Stimulated activated CD4-positive, alpha-beta T cell treated with anti-CD3 and anti-CD28 coated beads, Interleukin-15, amount 100 ng/mL, for 1 hour (primary cell): ENCODE results near the gene NGFR.

Source experiments
- DNase-seq, 2 donors: peaks; one replicate each; pipeline ENCODE4 v3.0.0-alpha.2; 2020; ENCODE audit warnings: low read depth in 1 of 2, low spot score in 1 of 2

The NGFR gene

DNA sequence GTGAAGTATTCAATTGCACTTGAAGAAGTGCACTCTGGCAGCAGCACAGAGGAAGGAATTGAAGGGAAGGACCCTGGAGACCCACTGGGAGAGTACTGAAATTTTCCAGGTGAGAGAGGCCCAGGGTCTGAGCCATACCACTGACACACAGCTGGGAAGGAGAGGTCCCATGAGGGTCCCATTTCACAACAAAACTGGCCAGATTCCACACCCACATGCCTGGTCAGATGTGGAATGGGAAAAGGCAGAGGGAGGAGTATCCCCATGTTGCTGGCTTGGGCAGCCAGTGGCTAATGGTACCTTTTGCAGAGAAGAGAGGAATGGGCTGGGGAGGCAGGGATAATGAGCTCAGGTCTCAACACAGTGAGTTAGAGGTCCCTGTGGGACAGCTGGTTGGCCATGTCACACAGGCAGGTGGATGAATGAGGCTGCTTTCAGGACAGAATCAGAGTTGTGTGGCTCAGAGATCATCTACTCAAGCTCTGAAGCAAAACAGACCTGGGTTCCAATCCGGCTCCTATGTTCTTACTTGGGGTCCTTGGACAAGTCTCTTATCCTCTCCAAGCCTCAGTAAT, 26.2 kb upstream of the NGFR start:
- no peak for DNase-seq

GRCh38 chr17:49469831-49470810, 25.0 kb upstream of the NGFR start:
- DNase-seq = no peak

DNA sequence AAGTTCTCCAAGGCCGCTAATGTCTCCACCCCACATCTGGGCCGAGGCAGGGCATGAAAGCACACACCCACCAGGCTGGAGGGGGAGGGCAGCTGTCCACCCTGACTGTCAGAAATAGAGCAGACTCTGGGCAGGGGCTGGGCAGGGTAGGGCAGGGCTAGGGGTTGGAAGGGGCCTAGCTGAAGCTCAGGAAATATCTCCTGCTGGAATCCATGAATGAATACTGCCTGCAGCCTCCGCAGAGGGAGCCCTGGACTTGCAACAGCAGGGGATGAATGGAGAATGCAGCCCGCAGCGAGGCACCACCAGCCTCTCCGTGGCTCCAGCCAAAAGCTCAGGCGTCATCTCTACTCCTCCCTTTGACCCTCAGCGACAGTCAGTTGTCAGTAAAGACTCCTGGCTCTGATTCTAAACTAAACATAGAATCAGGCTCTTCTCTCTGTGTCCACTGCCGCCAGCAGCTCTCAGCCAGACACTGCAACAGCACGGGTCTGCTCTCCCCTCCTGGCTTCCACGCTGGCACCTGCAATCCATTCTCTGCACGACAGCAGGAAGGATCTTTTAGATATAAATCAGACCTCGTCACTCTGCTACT, 23.9 kb upstream of the NGFR start:
- no peak for DNase-seq

DNA sequence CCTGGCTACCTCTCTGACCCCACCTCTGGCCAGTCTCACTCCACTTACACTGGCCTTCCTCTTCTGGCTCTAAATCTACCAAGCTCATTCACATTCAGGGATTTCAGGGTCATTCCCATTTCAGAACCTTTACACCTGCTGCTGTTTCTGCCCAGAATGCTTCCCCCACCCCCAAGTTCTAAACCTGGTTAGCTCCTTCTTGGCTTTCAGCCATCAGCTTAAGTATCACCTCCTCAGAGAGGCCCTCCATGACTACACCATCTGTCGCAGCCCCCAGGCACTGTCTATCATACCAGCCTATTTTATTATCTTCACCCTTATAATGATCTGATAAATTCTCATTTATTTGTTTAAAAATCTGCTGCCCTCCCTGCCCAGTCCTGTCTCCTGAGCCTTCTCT, 23.3 kb upstream of the NGFR start:
- DNase-seq = no peak

DNA sequence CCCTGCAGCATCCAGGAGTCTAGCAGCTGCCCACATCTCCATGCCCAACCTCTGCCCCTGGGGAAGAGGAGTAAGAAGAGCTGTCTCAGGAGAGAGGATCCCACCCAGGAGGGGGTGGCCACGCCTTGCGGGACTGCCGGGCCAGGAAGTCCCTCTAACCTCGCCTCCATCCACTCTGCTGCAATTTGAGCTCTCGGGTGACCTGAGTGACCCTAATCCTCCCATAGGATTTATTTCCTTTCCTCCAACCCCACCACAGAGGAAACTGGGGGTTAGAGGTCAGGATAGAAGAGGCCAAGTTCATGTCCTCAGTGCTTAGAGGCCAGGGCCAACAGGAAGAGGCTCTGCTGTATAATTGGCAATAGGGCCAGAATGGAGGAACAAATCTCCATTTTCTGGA, 22.6 kb upstream of the NGFR start:
- DNase-seq = no peak

GRCh38 chr17:49473900-49474751, 21.0 kb upstream of the NGFR start:
- DNase-seq = no peak

- DNase-seq = no peak
These were observed 17.4 kb upstream of the NGFR start for GRCh38 chr17:49477709-49478108.

GRCh38 chr17:49480836-49481615, 14.1 kb upstream of the NGFR start:
- DNase-seq = no peak

GRCh38 chr17:49482144-49482817, 12.8 kb upstream of the NGFR start:
- no peak for DNase-seq

DNA sequence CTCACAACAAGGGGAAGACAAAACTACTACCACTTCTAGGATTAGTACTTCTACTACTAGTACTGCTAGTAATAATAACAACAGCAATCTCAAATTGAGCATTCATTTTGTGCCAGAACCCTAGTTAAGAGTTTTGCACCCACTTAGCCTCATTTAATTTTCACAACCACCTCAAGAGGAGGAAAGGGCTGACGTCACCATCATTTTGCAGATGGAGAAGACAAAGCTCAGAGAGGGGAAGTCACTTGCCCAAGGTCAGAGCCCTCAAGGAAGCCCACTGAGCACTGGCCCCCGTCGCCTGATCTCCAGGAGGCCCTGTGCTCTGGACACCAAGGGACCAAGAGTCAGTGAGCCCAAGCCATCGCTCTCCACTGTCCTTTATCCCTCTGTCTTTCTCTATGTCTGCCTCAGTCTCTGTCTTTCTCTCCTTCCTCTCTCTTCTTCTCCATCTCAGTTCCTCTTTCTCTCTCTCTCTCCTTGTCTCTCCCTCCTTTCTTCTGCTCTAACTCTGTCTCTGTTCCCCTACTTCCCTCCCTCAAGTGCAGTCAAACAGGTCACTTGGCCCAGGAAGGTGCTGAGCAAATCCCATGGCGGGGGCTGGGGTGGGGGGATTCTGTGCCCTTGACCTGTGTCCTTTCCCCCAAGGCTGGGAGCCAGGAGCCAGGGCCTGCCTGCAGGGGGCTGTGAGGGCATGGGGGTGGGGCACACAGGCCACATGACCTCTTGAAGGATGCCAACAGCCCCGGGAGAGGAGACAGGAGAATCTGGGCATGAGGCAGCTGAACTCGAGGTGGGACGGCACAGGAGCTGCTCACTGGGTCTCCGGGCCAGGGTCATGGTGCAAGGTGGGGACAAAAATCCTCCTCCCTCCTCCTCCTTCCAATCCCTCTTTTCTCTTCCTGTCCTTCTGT, 11.2 kb upstream of the NGFR start:
- no peak for DNase-seq

- DNase-seq = no peak
These were observed 10.5 kb upstream of the NGFR start for GRCh38 chr17:49484588-49484987.

DNA sequence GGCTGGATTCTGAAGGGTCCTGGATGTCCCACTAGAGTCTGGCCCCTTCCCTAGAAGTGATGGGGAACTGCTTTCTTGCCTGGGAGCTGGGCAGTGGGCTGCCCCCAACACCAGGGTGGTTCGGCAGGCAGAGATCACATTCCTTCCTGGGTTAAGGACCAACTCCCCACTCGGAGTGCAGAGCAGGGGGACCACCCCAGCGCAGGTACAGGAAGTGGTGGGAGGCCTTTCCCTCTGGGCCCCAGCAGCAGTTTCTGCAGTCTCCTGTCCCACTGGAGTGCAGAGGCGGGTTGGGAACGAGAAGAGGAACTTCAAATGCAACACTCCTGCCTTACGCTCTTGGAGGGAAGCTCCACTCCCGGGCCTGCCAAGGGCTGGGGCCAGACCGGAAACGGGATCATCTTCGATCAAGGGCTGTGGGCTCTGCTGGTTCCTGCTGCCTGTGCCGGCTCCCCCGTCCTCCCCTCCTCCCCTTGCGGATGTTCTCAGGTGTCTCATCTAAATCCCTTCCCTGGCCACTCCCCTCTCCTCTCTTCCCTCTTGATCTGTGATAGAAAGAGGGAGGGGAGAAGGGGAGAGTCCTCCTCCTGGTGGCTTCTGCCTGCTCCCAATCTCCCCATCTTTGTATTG, 9.0 kb upstream of the NGFR start:
- DNase-seq = no peak

DNA sequence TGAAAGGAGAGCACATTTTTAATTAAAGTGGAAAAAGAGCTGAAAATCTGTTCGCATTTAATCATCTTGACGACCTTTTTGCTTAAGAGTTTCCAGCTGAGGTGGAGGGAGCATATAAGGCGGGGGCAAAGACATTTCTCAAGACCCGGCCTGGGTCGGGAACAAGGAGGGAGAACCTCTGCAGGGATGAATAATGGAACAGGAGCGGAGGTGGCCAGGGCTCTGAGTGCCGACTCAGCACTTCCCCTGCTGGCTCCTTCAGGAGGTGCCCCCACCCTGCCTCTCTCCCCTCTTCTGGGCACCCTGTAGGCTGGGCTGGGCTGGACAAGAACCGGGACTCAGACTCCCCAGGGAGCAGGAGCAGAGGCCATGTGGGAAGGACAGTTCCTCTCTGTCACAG, 7.9 kb upstream of the NGFR start:
- DNase-seq = no peak

GRCh38 chr17:49488612-49489011, 6.5 kb upstream of the NGFR start:
- DNase-seq = no peak

GRCh38 chr17:49489348-49489747, 5.7 kb upstream of the NGFR start:
- DNase-seq = no peak

DNA sequence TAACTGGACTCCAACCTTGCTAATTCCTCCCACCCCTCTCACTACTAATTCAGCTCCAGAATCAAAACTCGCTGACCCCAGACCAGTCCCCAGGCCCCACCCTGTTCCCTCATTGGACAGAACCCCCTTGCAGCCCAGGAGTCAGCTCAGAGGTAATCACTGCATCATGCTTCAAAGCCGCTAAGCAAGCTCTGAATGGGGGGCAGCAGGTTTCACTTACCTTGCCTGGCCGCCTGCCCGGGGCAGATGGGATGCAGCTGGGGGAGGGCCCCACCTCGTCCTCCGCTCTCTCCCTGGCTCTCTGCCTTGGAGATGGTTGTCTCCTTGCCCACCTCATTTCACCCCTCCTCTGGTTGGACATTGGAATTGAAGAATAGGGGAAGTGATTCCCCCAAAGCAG, 4.8 kb upstream of the NGFR start:
- DNase-seq = no peak

DNA sequence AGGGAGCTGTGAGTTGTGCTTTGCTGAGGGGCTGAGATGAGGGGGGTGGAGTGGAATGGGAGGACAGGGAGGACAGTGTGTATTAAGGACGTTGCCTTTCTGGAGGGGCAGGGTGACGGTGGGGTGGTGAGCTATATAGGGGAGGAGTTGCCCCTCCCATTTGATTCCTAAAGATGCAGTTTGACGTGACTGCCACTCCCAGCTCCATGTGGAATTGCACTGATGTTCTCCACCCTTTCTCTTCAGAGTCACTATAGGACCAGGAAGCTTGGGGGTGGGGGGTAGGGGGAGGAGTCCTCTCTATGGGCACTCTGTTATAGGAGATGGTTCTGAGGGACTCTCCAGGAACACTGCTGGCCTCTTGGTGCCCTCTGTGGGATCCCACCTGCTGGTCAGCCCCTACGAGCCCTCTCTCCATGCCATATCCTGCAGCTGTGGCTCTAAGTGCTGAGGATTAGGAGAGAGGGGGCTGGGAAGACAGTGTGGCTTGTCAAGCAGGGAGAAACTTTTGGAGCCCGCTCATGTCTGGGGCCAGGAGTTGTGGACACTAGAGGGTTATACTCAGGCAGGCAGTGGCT, 3.8 kb upstream of the NGFR start:
- no peak for DNase-seq

GRCh38 chr17:49494399-49494985, 601 bp upstream of the NGFR start:
- no peak for DNase-seq
